Suppressor macrophage treated with lipopolysaccharide for 4 hours (primary cell): Measurements from ENCODE around the gene NAXD.
"Not testable (repeated sequence)": the region's sequence is repeated elsewhere in the genome, so short reads cannot be mapped to it uniquely, and the experiment has no call there.

Experiments used
- DNase-seq: peaks from one replicate; pipeline ENCODE4 v3.0.0-alpha.2; 2020

The NAXD gene

DNA sequence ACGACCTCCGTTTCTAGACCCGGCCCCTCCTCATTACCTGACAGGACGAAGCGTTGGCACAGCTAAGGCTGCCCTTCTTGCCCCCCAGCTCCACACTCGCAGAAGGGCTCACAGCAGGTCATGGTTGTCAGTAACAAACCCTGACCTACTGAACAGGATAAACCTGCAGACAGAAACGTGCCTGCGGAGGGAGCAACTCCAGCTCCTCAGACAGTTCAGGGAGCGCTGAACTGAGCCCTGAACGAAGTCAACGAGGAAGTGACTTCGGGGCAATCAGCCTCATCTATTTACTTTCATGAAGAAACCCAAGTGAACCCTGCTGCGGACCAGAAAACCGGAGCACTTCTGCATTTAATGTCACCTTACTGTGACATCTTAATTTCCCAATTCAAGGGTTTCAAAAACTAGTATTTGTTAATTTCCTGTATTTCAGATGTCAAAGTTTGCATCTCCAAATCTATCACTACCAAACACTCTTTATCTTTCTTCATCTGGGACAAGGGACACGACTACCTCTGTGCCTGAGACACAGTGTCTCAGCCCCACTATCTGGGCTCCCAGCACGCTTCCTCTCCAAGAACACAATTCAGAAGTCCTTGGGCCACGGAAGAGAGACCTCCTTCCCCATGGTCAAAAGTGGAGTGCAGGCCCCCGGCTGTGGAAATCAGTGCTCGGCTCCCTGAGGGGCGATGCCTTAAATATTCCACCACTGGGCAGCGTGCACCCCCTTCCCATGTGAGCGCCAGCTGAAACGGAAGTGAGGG, 50.3 kb downstream of the NAXD start:
- peak; percentile 81 for DNase-seq

DNA sequence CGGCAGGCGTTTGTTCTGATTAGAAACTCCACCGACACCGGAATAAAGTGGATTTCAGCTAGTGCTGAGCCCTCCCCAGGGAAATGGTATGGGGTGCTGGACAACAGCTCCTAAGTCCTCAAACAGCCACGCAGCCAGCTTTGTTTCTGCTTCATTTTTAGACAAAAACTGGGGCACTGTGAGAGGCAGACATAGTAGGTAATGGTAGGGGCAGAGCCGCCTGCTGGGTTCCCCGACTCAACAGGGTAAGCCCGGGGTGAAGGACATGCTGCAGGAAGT, 50.8 kb downstream of the NAXD start:
- DNase-seq, result no peak

DNA sequence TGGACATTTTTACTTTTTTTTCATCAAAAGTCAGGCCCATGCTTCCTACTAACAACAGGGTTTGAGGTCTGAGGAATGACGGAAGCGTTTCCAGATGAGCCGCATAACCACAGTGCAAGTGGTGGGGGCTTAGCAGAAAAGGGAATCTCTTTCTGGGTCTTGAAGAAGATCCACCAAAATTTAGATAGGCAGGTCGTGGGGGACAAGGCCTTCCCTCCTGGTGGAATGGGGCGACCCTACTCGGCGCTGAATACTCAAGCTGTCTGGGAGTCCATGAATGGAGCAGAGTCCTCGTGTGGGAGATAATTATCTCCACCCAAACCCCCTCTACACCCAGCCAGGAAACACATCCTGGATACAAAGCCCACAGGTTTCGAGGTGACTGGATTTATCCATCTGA, 53.7 kb downstream of the NAXD start:
- DNase-seq, result no peak

DNA sequence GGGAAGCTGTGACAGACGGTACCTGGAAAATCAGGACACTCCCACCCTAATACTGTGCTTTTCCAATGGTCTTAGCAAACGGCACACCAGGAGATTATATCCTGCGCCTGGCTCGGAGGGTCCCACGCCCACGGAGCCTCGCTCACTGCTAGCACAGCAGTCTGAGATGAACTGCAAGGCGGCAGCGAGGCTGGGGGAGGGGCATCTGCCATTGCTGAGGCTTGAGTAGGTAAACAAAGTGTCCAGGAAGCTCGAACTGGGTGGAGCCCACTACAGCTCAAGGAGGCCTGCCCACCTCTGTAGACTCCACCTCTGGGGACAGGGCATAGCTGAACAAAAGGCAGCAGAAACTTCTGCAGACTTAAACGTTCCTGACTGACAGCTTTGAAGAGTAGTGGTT, 54.5 kb downstream of the NAXD start:
- DNase-seq, result not testable (repeated sequence)

DNA sequence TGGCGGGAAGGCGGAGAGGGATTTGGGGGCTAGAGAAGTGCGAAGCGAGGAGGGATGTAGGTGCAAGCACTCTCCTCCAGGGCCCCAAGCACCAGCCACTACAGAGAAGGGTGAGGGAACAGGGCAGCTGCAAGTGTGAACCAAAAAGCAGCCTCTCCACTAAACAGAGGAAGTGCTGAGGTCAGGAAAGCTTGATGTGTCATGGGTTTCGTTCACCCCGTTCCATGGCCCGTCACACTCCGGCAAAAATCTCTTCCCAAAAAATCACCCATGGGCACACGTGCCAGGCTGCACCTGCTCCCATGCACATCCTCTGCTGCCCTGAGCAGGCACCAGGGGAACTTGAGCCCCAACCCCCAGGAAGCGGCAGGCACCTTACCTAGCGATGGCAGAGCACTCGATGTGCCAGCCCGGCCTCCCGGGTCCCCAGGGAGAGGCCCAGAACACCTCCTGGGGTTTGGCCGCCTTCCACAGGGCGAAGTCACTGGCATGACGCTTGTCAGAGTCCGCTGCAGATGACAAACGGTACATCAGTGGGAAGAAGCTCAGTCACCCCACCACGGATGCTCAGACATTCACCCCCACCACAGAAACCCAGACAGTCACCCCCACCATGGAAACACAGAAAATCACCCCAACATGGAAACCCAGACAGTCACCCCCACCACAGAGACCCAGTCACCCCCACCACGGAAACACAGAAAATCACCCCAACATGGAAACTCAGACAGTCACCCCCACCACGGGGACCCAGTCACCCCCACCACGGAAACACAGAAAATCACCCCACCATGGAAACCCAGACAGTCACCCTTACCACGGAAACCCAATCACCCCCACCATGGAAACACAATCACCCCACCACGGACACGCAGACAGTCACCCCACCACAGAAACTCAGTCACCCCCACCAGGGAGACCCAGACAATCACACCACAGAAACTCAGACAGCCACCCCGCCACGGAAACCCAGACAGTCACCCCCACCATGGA, 61.5 kb downstream of the NAXD start:
- peak; percentile 54 for DNase-seq

DNA sequence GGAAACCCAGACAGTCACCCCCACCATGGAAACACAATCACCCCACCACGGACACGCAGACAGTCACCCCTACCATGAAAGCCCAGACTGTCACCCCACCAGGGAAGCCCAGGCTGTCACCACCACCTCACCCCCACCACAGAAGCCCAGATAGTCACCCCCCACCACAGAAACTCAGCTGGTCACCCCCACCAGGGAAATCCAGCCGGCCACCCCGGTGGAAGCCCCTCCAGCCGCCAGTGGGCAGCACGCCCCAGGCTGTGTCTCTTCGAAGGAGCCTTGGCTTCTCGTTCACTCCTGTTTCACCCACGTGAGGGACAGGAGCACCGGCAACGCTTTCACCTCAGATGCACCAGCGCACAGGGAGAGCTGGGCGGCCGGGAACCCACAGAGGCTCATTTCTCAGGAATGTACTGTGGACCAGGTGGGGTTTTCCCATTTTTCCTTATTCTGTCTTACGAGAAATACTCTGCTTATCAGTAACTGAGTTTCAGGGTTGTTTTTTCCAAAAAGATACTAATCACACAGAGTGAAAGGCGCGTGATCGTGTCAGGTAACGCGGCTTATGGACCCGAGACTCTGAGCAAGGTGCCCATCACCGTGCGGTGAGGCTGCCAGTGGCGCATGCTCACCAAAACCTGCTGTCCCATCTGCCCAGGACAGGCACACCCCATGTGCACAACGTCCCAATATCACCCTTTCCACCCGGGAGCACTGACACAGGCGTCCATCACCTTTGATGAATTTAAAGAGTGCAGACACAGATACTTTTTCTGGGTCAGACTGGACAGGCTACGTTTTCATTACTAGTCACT, 62.6 kb downstream of the NAXD start:
- DNase-seq, result no peak

DNA sequence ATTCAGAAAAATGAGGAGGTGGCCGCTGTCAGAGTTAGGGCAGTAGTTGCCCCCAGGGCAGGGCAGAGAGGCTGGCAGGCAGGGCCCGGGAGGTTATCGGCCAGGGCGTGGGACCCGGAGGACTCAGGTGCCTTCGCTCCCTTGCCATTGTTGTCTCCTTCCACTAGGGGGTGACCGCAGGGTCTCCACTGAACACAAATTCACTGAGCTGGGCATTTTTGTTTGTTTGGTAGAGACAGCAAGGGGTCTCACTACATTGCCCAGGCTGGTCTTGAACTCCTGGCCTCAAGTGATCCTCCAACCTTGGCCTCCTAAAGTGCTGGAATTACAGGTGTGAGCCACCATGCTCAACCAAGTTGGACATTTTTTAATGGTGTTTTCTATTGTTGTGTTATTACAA, 65.5 kb downstream of the NAXD start:
- DNase-seq, result no peak

DNA sequence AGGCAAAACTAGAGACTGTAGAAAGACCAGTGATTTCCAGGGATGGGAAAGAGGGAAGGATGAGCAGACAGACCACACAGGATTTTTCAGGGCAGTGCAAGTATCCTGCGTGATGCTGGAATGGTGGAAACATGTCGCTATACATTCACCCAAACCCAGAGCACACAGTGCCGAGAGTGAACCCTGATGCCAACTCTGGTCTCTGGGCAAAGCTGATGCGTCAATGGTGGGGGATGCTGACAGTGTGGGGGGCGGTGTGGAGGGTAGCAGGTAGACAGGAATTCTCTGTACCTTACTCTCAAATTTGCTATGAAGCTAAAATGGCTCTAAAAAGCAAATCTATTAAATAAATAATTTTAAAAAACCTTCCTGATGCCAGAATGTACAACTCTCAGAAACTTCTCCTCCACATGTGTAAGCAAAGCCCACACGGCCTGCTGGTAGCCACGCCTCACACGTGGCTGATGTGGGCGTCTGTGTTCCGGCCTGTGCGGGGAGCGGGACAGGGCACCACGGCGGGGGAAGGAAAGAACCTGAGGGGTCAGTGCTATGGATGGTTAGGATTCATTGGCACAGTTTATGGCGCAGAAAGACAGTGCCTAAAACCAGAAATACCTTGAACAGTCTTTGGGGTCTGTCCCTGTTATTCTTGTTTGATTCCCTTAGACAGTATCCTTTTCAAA, 66.7 kb downstream of the NAXD start:
- DNase-seq, result no peak

DNA sequence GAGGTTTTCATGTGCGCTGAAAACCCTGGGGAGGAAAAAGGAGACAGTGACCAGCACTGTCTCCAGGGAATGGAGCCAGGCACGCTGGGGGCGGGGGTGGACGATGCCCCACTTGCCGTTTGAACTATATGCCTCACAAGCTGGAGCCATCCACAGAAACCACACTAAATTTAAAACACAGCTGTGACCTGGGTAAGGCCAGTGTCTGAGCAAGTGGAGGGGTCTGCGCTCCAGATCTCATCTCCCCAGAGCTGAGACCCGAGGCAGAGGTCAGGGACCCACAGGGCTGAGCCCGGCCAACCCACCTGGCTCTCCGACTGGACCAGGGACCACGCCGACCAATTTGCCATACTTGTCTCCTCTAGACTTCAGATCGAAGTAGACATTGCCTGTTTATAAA, 67.4 kb downstream of the NAXD start:
- no peak for DNase-seq

DNA sequence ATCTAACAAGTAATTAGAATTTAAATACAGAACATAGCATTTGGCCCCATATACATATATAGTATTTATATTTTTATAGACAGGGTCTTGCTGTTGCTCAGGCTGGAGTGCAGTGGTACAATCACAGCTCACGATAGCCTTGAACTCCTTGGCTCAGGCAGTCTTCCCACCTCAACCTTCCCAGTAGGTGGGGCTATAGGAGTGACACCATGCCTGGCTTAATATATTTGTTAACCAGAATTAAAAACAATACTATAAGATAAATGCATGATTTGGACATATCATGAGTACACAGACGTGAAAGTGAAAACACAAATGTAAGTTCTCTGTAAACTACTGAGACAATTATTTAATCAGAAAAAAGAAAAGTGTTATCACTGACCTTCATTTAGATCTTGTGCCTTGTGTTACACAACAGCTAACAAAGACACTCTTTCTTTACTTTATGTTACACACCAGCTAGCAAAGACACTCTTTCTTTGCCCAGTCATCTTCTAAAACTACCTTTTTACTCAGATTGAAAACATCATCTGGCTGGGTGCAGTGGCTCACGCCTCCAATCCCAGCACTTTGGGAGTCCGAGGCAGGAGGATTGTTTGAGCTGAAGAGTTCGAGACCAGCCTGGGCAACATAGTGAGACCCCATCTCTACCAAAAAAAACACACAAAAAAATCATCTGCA, 68.0 kb downstream of the NAXD start:
- no peak for DNase-seq

DNA sequence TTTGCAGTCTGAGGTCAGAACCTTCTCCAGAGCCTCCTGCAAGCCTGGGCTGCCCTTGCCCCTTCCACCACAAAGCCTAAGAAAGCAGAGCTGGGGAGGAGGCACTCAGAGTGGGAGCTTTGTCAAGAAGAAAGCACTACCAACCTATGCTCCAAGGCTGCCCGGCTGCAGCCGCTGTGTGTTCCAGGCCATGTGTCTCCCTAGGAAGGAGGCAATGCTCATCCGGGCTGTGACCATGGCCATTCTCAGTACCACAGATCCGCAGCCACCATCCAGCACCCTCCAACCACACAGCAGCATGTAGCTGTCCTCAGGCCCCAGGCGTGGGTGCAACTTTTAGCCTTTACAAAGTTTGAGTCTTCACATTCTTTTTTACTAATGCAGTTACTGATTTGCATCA, 68.6 kb downstream of the NAXD start:
- DNase-seq, result no peak

DNA sequence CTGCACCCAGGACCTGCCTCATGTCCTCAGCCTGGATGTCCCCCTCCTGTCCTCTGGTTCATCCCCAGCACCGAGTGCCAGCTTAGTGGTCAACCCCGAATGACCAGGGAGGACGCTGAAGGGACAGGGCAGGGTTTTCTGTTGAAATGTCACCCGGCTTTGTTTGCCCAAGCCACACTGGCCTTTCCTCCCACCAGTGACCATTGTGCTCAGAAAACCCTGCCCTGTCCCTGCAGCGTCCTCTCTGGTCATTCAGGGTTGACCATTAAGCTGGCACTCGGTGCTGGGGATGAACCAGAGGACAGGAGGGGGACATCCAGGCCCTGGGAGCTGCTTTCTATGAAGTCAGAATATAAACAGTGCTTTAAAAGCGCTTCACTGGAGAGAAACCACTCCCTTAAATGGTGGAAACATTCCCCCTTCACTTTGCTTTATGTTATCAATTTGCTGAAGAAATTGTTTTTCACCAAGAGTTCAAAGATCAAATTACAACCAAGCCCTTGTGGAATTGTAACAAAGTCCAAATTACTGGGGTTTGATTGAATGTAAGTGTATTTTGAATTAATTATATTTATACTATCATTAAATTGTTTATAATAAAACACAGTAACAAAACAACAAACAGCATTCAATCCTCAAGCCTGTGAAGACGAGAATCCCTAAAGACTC, 69.2 kb downstream of the NAXD start:
- DNase-seq, result no peak

DNA sequence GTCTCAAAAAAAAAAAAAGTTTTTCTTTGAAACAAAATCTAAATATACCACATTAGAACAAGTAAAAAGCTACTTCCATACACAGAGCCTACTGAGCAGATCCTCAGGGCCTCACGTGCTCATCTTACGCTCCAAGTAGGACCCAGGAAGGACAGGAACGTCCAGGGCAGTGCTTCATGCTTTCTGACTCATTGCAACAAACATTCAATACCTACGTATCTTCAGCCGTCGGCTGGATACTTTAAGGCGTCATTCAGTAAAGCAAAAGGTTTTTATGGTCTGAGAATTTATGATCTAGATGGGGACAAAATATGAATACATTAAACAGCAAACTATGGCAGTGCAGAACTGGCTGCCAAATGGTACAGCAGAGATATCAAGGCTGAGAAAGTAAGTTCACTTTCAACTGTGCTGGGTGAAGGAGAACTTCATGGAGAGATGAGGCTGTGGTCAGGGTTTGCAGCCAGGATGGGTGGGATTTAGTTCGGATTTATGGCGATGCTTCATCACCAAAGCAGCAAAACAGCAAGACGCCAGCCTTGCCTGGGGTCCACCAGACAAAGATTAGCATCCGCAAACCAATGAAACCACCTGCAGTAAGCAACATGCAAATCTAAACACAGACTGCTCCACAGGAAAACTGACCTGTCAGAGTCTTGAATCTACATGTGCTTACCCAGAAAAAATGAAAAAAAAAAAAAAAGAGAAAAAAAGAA, 70.1 kb downstream of the NAXD start:
- no peak for DNase-seq

DNA sequence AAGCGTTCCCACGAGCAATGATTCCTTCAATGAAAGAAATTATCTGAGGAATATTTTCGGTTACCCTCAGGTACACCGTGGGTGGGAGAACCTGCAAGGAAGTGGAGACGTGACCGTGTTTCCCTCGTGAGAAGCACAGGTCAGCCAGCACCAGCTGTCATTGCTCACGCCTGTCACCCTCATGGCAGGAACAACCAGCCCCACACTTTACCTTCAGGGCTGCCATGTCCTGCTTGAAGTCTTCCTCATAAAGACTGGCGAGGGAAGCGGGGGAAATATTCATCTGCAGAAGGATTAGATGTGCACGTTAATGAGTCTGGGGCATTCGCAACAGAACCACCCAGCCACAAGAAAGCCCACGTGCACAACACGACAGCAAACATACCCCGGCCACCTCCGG, 72.4 kb downstream of the NAXD start:
- no peak for DNase-seq

DNA sequence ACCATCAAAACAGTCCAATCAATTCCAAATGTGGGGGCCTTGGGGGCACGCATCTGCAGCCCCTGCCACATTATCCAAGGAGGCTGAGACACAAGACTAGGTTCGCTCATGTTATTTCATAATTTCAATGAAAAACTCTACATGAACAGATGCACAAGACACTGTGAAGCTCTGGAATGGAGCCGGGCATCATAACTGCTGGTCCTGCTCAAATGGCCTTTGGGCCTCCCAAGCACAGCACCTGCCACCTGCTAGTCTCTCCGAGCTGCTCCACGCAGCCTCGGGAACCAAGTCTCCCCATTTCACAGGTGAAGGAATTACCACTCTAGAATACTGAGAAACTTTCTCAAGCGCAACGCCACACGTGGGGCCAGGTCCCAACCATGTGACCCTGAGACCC, 73.7 kb downstream of the NAXD start:
- no peak for DNase-seq
